ENCODE data around the gene PLA2G10. TPM values are rescaled to one million over a fixed set of nuclear protein-coding genes. Genes with fewer than 3 reads are reported as not detected.
"Not testable (repeated sequence)": the region's sequence is repeated elsewhere in the genome, so short reads cannot be mapped to it uniquely, and the experiment has no call there.

Gene PLA2G10
- polyA plus RNA-seq, 1 donor, result 0.88 TPM

GRCh38 chr16:14667347-14668266 is 26.5 kb downstream of the PLA2G10 start:
- no peak for DNase-seq

GRCh38 chr16:14658063-14658462 is 36.0 kb downstream of the PLA2G10 start:
- DNase-seq, result no peak

DNA sequence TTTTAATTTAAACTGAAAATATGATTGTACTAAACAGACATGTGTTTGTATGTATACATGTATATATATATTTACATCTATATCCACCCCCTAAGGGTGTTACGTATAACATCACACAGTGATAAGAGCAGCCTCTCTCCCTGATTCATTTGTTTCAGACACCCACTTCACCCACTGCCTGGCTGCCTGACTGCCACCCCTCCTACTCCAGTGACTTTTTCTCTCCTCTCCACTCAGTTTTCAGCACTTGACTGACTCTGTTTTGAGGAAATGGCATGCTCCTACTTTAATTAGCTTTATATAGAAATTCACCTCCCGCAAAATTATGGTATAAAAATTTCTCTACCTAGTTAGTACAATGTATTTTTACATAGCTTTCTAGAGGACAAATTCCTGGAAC is 41.4 kb downstream of the PLA2G10 start:
- no peak for DNase-seq

DNA sequence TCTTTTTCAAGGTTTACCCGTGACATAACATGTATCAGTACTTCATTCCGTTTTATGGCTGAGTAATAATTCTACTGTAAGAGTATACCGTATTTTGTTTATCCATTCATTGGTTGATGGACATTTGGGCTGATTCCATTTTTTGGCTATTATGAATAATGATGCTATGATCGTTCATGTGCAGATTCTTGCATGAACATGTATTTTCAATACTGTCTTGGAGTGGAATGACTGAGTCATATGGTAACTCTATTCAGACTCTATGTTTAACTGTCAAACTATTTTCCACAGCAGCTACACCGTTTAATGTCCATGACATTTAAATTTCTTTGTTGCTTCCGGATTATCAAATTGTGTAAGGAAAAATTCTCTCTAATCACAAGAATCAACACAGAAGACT is 43.5 kb downstream of the PLA2G10 start:
- no peak for DNase-seq

DNA sequence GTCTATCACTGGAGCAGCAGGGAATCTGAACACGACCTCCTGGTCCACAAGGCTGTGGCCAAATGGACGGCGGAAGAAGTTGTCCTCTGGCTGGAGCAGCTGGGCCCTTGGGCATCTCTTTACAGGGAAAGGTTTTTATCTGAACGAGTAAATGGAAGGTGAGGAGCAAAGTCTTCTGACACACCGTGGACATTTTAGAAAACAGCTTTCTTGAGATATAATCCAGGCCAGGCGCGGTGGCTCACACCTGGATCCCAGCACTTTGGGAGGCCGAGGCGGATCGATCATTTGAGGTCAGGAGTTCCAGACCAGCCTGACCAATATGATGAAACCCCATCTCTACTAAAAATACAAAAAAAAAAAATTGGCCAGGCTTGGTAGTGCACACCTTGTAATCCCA is 44.3 kb downstream of the PLA2G10 start:
- no peak for DNase-seq

- no peak for DNase-seq
Observed at GRCh38 chr16:14641926-14642325, 52.2 kb downstream of the PLA2G10 start.

- no peak for DNase-seq
Observed at GRCh38 chr16:14641206-14641605, 52.9 kb downstream of the PLA2G10 start.

GRCh38 chr16:14640538-14640937 is 53.6 kb downstream of the PLA2G10 start:
- no peak for DNase-seq

DNA sequence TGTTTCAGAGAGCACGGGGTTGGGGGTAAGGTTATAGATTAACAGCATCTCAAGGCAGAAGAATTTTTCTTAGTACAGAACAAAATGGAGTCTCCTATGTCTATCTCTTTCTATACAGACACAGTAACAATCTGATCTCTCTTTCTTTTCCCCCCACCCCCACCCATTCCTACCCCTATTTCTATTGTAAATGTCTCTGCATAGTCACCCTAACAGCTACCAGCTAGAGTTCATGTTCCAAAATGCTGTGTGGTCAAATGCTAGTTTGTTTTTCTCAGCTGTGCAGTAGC is 57.2 kb downstream of the PLA2G10 start:
- DNase-seq, result not testable (repeated sequence)

GRCh38 chr16:14636179-14636950 is 57.7 kb downstream of the PLA2G10 start:
- not testable (repeated sequence) for DNase-seq

DNA sequence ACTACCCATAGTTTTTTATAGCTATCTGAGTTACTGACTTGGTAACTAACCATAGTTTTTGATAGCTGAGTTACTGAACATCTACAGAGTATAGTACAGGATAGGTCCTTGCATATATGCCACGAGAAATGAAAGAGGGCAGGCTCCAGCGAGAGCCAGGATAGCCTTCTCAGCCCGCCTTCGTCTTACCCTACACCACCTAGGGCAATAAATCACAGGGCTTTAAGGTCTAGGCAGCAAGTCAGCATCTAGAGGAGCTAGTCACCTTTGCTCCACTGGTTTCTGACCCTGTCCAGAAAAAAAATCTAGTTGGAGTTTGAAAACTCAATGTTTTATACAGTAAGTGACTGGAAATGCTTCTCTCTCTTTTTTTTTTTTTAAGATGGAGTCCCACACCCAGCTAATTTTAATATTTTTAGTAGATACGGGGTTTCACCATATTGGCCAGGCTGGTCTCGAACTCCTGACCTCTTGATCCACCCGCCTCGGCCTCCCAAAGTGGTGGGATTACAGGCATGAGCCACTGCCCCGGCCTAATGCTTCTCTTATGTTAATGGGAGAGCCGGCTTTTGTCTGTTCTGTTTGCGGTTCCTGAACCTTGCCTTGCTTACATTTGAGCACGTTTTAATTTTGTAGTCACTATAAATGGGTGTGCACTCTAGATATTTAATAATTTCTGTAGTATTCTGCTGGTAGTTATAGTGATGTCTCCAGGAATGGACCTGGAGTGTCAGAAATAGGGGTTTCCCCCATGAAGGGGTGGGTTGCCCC is 58.5 kb downstream of the PLA2G10 start:
- no peak for DNase-seq

GRCh38 chr16:14634389-14634725 is 59.8 kb downstream of the PLA2G10 start:
- DNase-seq, result no peak

- DNase-seq, result peak; percentile 98
Observed at GRCh38 chr16:14632693-14633569, 61.2 kb downstream of the PLA2G10 start, which contains the start of gene BFAR. Gene BFAR, plus strand, starts transcription at chr16:14632951. Its CDS starts 11,396 bp downstream, at chr16:14644347.

GRCh38 chr16:14630620-14631330 is 63.3 kb downstream of the PLA2G10 start:
- DNase-seq, result not testable (repeated sequence)

DNA sequence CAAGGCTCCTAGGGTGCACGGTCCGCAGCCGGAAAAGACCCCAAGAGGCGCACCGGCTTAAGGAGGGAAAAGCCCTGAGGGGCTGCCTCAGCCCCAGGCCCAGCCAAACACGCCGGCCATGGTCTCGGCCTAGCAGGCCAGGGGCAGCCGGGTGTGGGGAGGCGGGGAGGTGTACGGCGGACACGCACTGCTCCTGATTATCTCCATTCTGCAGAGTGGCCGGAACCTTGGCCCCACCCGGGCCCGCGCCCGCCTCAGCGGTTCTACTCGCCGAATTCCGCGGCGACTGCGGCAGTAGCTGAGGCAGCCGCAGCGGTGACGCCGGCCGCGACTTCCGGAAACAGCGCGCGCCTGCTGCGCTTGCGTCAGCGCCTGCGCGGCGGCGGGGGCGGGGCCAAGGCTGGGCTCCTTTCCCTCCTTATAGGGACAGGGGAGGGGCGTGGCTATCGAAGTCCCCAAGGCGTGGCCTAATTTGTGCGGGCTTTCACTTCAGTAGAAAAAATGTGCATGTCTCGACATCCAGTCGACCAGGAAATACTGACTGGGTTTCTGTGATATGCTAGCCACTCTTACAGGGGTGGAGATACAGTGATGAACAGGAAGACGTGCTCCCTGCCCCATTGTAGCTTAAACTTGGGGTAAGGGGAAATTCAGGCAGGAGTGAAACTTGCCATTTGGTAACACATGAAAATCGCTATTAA is 64.0 kb downstream of the PLA2G10 start, which contains the start of gene PARN:
TSS of gene PARN (minus strand) at position 342 of the 701 bp plus-strand sequence. CDS start at position 207, 135 bp downstream.
- DNase-seq, result peak; percentile 93

DNA sequence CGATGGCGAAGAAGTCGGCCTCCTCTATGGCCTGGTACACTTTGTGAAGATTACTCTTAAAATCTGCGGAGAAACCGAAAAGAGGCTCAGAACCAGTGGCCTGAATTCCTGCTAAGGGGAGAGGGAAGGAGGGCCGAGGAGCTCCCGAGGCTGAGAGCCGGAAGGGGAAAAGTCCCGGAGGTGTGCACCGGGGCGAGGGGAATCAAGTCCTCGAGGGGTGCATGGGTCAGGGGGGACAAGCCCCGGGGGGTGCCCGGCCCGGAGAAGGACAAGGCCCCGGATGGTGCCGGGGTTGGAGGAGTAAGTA is 64.5 kb downstream of the PLA2G10 start:
- DNase-seq, result no peak

GRCh38 chr16:14628806-14629611 is 65.1 kb downstream of the PLA2G10 start:
- no peak for DNase-seq

- DNase-seq, result no peak
Observed at GRCh38 chr16:14627078-14627477, 67.0 kb downstream of the PLA2G10 start.

Data from left kidney (tissue), 2 donors.